GM10248 (cell line): Measurements from ENCODE around the gene AP4S1.
"Not testable (repeated sequence)": the region's sequence is repeated elsewhere in the genome, so short reads cannot be mapped to it uniquely, and the experiment has no call there.

Experiments used
- CTCF ChIA-PET: fragments of 300-600 bp; sonication (Branson Sonifier 250); formaldehyde crosslinking; extraction: SDS; loops from one replicate; lab custom pipeline; 2021; ENCODE audit warnings: antibody characterized with exemption; lab: Yijun Ruan, JAX
- POLR2A ChIA-PET: fragments of 350-650 bp; sonication (Branson Sonifier 250); formaldehyde crosslinking; extraction: SDS; loops from one replicate; lab custom pipeline; 2020; ENCODE audit warnings: antibody characterized with exemption; lab: Yijun Ruan, JAX
- DNase-seq: peaks from one replicate; pipeline ENCODE4 v3.0.0; 2012; ENCODE audit errors: extremely low spot score
- TF ChIP-seq, protein P1 (sequence below): IDR thresholded peaks from 2 replicates; pipeline ENCODE4 v1.5.1; 2012; ENCODE audit warnings: mild to moderate bottlenecking, low read depth; ENCODE audit errors: extremely low read depth, missing control alignments, control extremely low read depth

Gene AP4S1

GRCh38 chr14:31057701-31058364 is 32.4 kb downstream of the AP4S1 start:
- TF ChIP-seq, protein P1, sequence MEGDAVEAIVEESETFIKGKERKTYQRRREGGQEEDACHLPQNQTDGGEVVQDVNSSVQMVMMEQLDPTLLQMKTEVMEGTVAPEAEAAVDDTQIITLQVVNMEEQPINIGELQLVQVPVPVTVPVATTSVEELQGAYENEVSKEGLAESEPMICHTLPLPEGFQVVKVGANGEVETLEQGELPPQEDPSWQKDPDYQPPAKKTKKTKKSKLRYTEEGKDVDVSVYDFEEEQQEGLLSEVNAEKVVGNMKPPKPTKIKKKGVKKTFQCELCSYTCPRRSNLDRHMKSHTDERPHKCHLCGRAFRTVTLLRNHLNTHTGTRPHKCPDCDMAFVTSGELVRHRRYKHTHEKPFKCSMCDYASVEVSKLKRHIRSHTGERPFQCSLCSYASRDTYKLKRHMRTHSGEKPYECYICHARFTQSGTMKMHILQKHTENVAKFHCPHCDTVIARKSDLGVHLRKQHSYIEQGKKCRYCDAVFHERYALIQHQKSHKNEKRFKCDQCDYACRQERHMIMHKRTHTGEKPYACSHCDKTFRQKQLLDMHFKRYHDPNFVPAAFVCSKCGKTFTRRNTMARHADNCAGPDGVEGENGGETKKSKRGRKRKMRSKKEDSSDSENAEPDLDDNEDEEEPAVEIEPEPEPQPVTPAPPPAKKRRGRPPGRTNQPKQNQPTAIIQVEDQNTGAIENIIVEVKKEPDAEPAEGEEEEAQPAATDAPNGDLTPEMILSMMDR, result no peak
- DNase-seq, result no peak
- POLR2A ChIA-PET, result interaction anchor here (1.1 kb wide), 1 partner anchor 32 kb away, joined by 3 read pairs; the partner anchor contains the start of genes AP4S1 and STRN3
- CTCF ChIA-PET, result interaction anchor here (1.0 to 2.1 kb wide), 4 partner anchors 8 to 296 kb away, joined by 3 to 11 read pairs (median 4); partner anchors contain the start of gene HECTD1

- TF ChIP-seq, protein P1, result no peak
- ChIA-PET CTCF (interaction anchor here (1.2 to 1.3 kb wide), 2 partner anchors 15 to 402 kb away, joined by 3 to 4 read pairs; no protein-coding TSS in a partner anchor), POLR2A (no interaction called here)
- DNase-seq, result no peak
Measured at GRCh38 chr14:31059152-31059924, 33.9 kb downstream of the AP4S1 start.

GRCh38 chr14:31060253-31060875 is 34.9 kb downstream of the AP4S1 start:
- CTCF ChIA-PET, result interaction anchor here (1.2 to 1.3 kb wide), 2 partner anchors 16 to 403 kb away, joined by 3 to 4 read pairs; no protein-coding TSS in a partner anchor
- POLR2A ChIA-PET, result no interaction called here
- DNase-seq, result no peak
- TF ChIP-seq, protein P1, result no peak

- DNase-seq, POLR2A ChIA-PET: not testable (repeated sequence)
- CTCF ChIA-PET, result interaction anchor here (1.3 to 1.8 kb wide), 2 partner anchors 8 to 20 kb away, joined by 3 to 5 read pairs; no protein-coding TSS in a partner anchor
Measured at GRCh38 chr14:31062908-31063307, 37.5 kb downstream of the AP4S1 start.

GRCh38 chr14:31068235-31068634 is 42.8 kb downstream of the AP4S1 start:
- CTCF ChIA-PET, result interaction anchor here (1.0 to 2.7 kb wide), 3 partner anchors 11 to 32 kb away, joined by 3 to 11 read pairs (median 3); no protein-coding TSS in a partner anchor
- POLR2A ChIA-PET, result no interaction called here
- DNase-seq, result peak; percentile 36
- TF ChIP-seq, protein P1, result no peak

DNA sequence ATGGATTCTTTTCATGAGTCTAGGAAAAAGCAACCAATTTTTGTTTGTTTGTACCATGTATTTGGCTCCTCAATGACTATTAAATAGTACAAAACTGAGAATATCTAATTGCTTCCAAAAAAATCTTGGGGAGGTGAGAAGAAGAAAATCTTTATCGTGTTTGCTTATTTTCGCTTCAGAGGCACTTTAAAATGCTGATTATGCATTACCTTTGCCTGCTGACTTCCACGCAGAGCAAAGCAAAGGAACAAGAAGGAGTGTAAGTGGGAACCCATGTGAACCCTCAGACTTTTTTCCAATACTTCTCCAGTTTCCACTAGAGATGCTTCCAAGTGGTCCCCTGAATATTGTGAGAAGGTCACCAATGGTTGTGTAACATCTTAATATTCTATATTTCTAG is 43.9 kb downstream of the AP4S1 start:
- TF ChIP-seq, protein P1, result no peak
- ChIA-PET POLR2A (no interaction called here), CTCF (interaction anchor here (0.8 to 2.7 kb wide), 4 partner anchors 10 to 15 kb away, joined by 3 to 11 read pairs (median 4); no protein-coding TSS in a partner anchor)
- no peak for DNase-seq
